NT2/D1 (cell line): ENCODE results near the gene KCNQ1.

Experiments used
- YY1 ChIP-seq: IDR thresholded peaks from 2 replicates; pipeline ENCODE4 v1.6.1; 2011; ENCODE audit not compliant: insufficient read length, insufficient read depth
- ZNF274 ChIP-seq: IDR thresholded peaks from 2 replicates; pipeline ENCODE4 v1.6.1; 2011; ENCODE audit warnings: mild to moderate bottlenecking, low read depth, low read length

DNA sequence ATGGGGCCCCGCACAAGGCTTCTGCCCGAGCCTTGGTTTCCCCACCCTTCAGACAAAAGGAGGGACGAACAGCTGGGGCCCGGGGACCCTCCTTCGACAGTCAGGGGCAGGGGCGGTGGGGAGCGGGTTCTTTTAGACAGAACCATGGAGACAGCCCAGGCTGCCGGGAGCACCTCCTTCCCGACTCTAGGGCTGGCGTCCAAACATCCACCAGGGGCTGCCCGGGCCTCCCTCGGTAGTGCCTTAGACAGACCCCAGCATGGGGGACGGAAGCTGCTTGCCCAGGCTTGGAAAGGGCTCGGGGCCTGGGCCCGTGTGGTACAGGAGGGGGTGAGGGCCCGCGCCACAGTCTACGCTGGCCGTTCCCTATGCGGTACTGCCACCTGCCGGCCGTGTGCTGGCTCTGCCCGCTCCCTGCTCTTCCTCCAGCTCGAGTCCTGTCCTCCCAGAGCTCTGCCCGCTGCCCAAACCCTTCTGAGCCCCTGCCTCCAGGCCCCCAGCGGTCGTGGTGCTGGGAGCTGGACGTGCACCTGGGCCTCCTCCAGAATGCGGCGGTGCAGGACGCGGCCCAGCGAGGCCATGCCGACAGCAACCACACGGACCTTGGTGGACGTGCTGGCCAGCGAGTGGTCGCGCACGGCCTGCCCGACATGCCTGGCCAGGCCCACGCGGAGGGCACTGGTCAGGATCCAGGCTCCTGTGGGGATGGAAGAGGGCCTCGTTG is 24.1 kb upstream of the KCNQ1 start:
- TF ChIP-seq YY1 (no peak), ZNF274 (no peak)
